Activated naive CD4-positive, alpha-beta T cell treated with anti-CD3 and anti-CD28 coated beads, Interleukin-2, amount 10 ng/mL, durations not matched to agents 7 days and 5 days (primary cell): Measurements from ENCODE around the gene GRK5.

ENCODE experiments used
- CTCF ChIA-PET: fragments of 350-600 bp; sonication (Branson Sonifier 250); formaldehyde crosslinking; loops from one replicate; lab custom pipeline; 2021; ENCODE audit warnings: antibody characterized with exemption; lab: Charles Lee
- DNase-seq: peaks from one replicate; pipeline ENCODE4 v3.0.0-alpha.2; 2020
- H3K27ac Mint-ChIP-seq: one replicate; pipeline ENCODE4 v1.8.0; 2021; ENCODE audit warnings: mild to moderate bottlenecking, moderate library complexity, mixed read lengths
- H3K27me3 Mint-ChIP-seq: one replicate; pipeline ENCODE4 v1.8.0; 2021; ENCODE audit warnings: mild to moderate bottlenecking, mixed read lengths
- H3K36me3 Mint-ChIP-seq: one replicate; pipeline ENCODE4 v1.8.0; 2021; ENCODE audit warnings: mixed read lengths
- H3K4me1 Mint-ChIP-seq: one replicate; pipeline ENCODE4 v1.8.0; 2021; ENCODE audit warnings: mixed read lengths
- H3K4me3 Mint-ChIP-seq: one replicate; pipeline ENCODE4 v1.8.0; 2021; ENCODE audit warnings: mild to moderate bottlenecking, moderate library complexity, mixed read lengths
- H3K9me3 Mint-ChIP-seq: one replicate; pipeline ENCODE4 v1.8.0; 2021; ENCODE audit warnings: mixed read lengths

Gene GRK5

GRCh38 chr10:119396709-119397071 is 189.3 kb downstream of the GRK5 start:
- no peak for DNase-seq
- Mint-ChIP-seq H3K4me1 (no peaks in the 10 kb centered on the region), H3K27ac (no peak overlapping the region), H3K36me3 (peaks cover 15% of the 10 kb centered on the region), H3K4me3 (no peak overlapping the region), H3K27me3 (no peaks in the 10 kb centered on the region), H3K9me3 (no peaks in the 10 kb centered on the region)
- CTCF ChIA-PET = interaction anchor here (2.0 kb wide), 1 partner anchor 198 kb away, joined by 5 read pairs; no protein-coding TSS in a partner anchor

DNA sequence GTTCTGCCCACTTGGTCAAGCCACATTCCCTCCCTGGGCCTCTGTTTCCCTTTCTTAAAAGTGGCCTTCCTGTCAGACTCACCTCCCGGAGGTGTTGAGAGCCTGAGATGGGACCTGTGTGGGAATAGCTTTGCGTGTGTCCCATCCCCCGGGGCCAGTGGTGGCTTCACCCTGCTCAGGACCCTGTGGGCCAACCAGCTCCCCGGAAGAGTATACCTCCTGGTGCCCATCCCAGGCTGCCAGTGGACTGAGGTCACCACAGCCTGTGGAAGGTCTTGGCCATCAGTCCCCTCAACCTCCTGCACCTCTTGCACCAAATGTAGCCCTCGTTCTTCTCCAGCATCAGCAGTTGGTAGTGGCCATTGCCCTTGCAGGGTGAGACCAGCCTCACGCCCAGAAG is 190.0 kb downstream of the GRK5 start:
- peaks cover 15% of the 10 kb centered on the region for H3K36me3 Mint-ChIP-seq
- H3K27me3 Mint-ChIP-seq = no peaks in the 10 kb centered on the region
- H3K27ac Mint-ChIP-seq = no peak overlapping the region
- CTCF ChIA-PET = no interaction called here
- no peaks in the 10 kb centered on the region for H3K9me3 Mint-ChIP-seq
- no peaks in the 10 kb centered on the region for H3K4me1 Mint-ChIP-seq
- DNase-seq = no peak
- H3K4me3 Mint-ChIP-seq = no peak overlapping the region

GRCh38 chr10:119398996-119399395 is 191.6 kb downstream of the GRK5 start:
- no peaks in the 10 kb centered on the region for H3K27me3 Mint-ChIP-seq

DNA sequence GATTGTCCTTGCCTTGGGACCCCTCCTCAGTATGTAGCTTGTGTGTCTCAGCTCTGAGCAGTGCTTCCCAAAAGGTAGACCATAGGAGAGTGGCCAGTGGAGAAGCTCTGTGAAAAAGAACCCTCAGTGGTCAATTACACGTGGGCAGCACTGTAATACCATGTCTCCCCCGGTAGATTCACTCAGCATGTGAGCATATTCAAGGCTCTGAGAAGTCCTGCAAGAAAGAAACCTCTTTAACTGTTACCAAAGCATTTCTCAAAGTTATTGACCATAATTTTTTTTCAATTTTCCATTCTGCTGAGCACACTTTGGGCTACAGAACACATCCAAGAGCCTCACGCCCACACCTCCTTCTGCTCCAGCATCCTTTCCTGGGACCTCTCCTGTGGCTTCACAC is 192.1 kb downstream of the GRK5 start:
- no peak for DNase-seq
- no peak overlapping the region for H3K27ac Mint-ChIP-seq
- no peak overlapping the region for H3K4me3 Mint-ChIP-seq
- H3K27me3 Mint-ChIP-seq = no peaks in the 10 kb centered on the region
- no peaks in the 10 kb centered on the region for H3K4me1 Mint-ChIP-seq
- CTCF ChIA-PET = interaction anchor here (1.0 to 3.4 kb wide), 2 partner anchors 194 to 200 kb away, joined by 3 to 14 read pairs; no protein-coding TSS in a partner anchor
- peaks cover 15% of the 10 kb centered on the region for H3K36me3 Mint-ChIP-seq
- no peaks in the 10 kb centered on the region for H3K9me3 Mint-ChIP-seq

More at GRCh38 chr10:119398996-119399395, 191.6 kb downstream of the GRK5 start:
- no peak overlapping the region for H3K4me3 Mint-ChIP-seq
- H3K36me3 Mint-ChIP-seq = peaks cover 15% of the 10 kb centered on the region
- DNase-seq = no peak
- no peak overlapping the region for H3K27ac Mint-ChIP-seq
- no peaks in the 10 kb centered on the region for H3K9me3 Mint-ChIP-seq
- CTCF ChIA-PET = interaction anchor here (1.0 to 3.4 kb wide), 2 partner anchors 194 to 200 kb away, joined by 3 to 14 read pairs; no protein-coding TSS in a partner anchor
- H3K4me1 Mint-ChIP-seq = no peaks in the 10 kb centered on the region

DNA sequence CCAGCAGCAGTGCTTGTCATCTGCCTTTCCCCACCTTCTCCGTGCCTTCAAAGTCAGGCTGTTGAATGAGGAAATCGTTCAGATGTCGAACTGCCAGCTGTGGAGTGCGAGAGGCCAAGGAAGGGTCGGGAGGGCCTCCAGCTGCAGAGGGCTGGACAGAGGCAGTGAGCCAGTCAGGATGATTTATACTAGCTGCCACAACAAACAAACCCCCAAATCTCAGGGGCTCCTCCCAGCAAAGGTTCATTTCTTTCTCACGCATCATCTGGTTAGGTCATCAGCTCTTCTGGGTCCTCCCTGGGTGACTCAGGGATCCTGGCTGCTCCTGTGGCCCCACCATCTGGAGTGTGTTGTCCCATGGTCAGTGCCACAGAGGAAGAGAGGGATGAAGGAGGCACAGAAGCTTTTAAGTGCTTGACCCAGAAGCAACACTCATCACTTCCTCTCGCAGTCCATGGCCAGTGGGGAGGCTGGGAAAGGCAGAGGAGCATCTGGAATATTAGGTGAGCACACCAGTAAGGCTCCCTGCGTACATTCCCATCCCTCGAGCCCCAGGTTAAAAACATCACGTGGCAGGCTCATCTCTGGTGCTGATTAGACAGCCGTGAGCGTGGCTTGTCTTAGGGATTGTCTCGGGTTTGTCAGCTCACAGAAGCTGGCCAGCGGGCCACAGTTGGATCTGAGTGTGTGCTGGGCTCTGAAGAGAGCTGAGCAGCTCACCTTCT is 194.5 kb downstream of the GRK5 start:
- CTCF ChIA-PET = interaction anchor here (1.0 to 3.4 kb wide), 3 partner anchors 43 to 203 kb away, joined by 3 to 14 read pairs (median 3); no protein-coding TSS in a partner anchor
- no peaks in the 10 kb centered on the region for H3K9me3 Mint-ChIP-seq
- no peaks in the 10 kb centered on the region for H3K27me3 Mint-ChIP-seq
- no peak for DNase-seq
- no peak overlapping the region for H3K27ac Mint-ChIP-seq
- no peak overlapping the region for H3K4me3 Mint-ChIP-seq
- H3K36me3 Mint-ChIP-seq = peaks cover 13% of the 10 kb centered on the region
- no peaks in the 10 kb centered on the region for H3K4me1 Mint-ChIP-seq

DNA sequence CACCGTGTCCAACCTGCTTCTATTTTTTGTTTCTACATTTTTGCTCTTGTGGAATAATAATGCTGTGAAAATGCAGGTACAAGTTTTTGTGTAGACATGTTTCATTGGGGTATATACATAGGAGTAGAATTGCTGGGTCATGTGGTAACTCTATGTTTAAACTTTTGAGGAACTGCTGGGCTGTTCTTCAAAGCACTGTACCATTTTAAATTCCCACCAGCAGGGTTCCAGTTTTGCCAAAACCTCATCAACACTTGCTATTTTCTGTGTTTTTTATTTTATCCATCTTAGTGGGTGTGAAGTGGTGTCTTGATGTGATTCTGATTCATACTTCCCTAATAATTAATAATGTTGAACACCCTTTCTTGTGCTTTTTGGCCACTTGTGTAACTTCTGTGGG is 196.6 kb downstream of the GRK5 start:
- CTCF ChIA-PET = no interaction called here
- Mint-ChIP-seq H3K4me1 (peaks cover 3% of the 10 kb centered on the region), H3K27ac (no peak overlapping the region), H3K4me3 (no peak overlapping the region), H3K36me3 (peaks cover 8% of the 10 kb centered on the region), H3K9me3 (no peaks in the 10 kb centered on the region), H3K27me3 (no peaks in the 10 kb centered on the region)
- DNase-seq = no peak

GRCh38 chr10:119404719-119405519 is 197.5 kb downstream of the GRK5 start:
- Mint-ChIP-seq H3K9me3 (no peaks in the 10 kb centered on the region), H3K36me3 (peaks cover 2% of the 10 kb centered on the region), H3K27ac (no peak overlapping the region), H3K4me3 (no peak overlapping the region), H3K27me3 (no peaks in the 10 kb centered on the region), H3K4me1 (peaks cover 5% of the 10 kb centered on the region)
- CTCF ChIA-PET = no interaction called here
- no peak for DNase-seq

DNA sequence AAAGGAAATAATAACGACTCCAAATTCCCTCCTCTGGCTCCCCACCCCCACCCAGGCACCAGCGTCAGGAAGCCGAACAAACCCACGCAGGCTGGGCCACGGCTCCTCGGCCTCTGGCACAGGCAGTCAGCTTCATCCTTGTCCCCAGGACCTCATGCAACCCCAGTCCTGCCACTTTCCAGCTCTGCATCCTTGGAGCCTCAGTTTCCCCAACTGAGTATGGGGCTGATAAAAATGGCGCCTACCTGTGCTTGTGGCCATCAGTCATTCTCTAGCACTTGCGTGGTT is 198.1 kb downstream of the GRK5 start:
- CTCF ChIA-PET = no interaction called here
- H3K36me3 Mint-ChIP-seq = peaks cover 2% of the 10 kb centered on the region
- no peak overlapping the region for H3K4me3 Mint-ChIP-seq
- H3K27ac Mint-ChIP-seq = no peak overlapping the region
- peaks cover 5% of the 10 kb centered on the region for H3K4me1 Mint-ChIP-seq
- H3K27me3 Mint-ChIP-seq = no peaks in the 10 kb centered on the region
- DNase-seq = no peak
- H3K9me3 Mint-ChIP-seq = no peaks in the 10 kb centered on the region

GRCh38 chr10:119406137-119406536 is 198.8 kb downstream of the GRK5 start:
- CTCF ChIA-PET = no interaction called here
- Mint-ChIP-seq H3K9me3 (no peaks in the 10 kb centered on the region), H3K27ac (no peak overlapping the region), H3K27me3 (no peaks in the 10 kb centered on the region), H3K4me1 (peaks cover 5% of the 10 kb centered on the region), H3K36me3 (peaks cover 3% of the 10 kb centered on the region), H3K4me3 (no peak overlapping the region)
- DNase-seq = no peak

DNA sequence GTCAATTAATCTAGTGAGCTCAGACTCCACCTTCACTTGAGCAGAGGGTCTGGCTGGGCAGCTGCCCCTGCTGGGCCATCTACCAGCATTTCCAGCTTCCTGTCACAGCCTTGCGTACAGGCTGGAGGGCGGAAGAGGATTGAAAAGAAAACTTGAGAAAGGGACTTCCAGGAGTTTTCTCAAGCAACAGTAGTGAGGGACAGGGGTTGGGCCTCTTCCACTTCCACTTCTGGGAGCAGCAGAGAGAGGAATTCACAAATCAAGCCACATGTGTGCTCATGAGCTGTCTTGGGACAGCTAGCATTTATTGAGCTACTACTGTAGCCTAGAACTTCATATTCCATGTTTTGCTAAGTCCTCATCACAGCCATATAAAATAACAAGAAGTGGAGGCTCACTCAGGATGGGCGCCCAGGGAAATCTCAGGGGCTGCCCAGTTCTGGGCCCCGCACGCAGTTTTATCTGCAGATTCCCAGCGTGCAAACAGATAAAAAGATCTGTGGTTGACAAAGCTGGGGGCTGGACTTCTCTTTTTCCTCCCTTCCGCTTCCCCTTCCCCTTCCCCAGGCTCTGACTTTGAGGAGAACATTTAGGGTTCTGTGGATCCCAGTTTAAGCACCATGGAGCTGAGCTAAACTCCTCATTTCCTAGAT is 199.4 kb downstream of the GRK5 start:
- Mint-ChIP-seq H3K4me3 (no peak overlapping the region), H3K9me3 (no peaks in the 10 kb centered on the region), H3K4me1 (peaks cover 5% of the 10 kb centered on the region), H3K36me3 (peaks cover 5% of the 10 kb centered on the region), H3K27ac (no peak overlapping the region), H3K27me3 (no peaks in the 10 kb centered on the region)
- CTCF ChIA-PET = interaction anchor here (0.7 to 1.0 kb wide), 2 partner anchors 11 to 207 kb away, joined by 3 read pairs; no protein-coding TSS in a partner anchor
- no peak for DNase-seq

- Mint-ChIP-seq H3K27me3 (no peaks in the 10 kb centered on the region), H3K4me1 (peaks cover 5% of the 10 kb centered on the region), H3K4me3 (no peak overlapping the region), H3K27ac (no peak overlapping the region), H3K36me3 (peaks cover 5% of the 10 kb centered on the region), H3K9me3 (no peaks in the 10 kb centered on the region)
- CTCF ChIA-PET = interaction anchor here (0.7 to 1.3 kb wide), 3 partner anchors 12 to 208 kb away, joined by 3 read pairs; no protein-coding TSS in a partner anchor
- DNase-seq = no peak
These were observed 199.9 kb downstream of the GRK5 start for GRCh38 chr10:119407254-119407777.

DNA sequence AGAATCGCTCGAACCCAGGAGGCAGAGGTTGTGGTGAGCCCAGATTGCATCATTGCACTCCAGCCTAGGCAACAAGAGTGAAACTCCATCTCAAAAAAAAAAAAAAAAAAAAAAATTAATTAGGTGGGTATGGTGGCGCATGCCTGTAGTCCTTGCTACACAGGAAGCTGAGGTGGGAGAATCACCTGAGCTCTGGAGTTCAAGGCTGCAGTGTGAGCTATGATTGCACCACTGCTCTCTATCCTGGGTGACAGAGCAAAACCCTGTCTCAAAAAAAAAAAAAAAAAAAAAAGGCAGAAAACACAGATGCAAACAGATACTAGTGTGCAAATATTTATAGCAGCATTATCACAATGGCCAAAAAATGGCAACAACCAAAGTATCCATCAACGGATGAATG is 200.7 kb downstream of the GRK5 start:
- CTCF ChIA-PET = interaction anchor here (1.3 kb wide), 1 partner anchor 209 kb away, joined by 3 read pairs; no protein-coding TSS in a partner anchor
- Mint-ChIP-seq H3K4me1 (peaks cover 5% of the 10 kb centered on the region), H3K9me3 (no peaks in the 10 kb centered on the region), H3K27ac (no peak overlapping the region), H3K36me3 (peaks cover 5% of the 10 kb centered on the region), H3K4me3 (no peak overlapping the region), H3K27me3 (no peaks in the 10 kb centered on the region)
- no peak for DNase-seq

GRCh38 chr10:119408969-119409371 is 201.6 kb downstream of the GRK5 start:
- Mint-ChIP-seq H3K36me3 (peaks cover 5% of the 10 kb centered on the region), H3K4me1 (peaks cover 5% of the 10 kb centered on the region), H3K27me3 (no peaks in the 10 kb centered on the region), H3K9me3 (no peaks in the 10 kb centered on the region), H3K4me3 (no peak overlapping the region), H3K27ac (no peak overlapping the region)
- DNase-seq = no peak
- CTCF ChIA-PET = no interaction called here

DNA sequence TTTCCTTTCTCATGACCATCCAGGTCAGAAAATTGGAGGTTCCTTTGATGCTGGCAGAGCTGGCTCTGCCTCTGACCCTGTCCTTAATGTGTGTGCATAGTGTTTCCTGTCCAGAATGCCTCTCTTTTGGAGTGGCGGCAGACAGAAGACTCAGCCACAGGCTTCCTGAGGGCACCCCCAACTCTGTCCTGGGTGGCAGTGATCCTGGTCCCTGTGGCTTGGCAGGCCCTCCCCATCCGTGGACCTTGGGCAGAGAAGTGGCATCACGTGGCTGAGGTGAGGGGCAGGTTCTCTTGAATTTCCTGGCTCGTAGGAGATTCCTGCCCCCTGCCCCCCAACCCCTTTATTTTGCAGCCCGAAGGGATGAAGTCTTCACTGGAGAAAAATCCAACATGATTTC is 202.0 kb downstream of the GRK5 start:
- Mint-ChIP-seq H3K27ac (no peak overlapping the region), H3K36me3 (peaks cover 5% of the 10 kb centered on the region), H3K4me3 (no peak overlapping the region), H3K27me3 (no peaks in the 10 kb centered on the region), H3K9me3 (no peaks in the 10 kb centered on the region), H3K4me1 (peaks cover 5% of the 10 kb centered on the region)
- no peak for DNase-seq
- CTCF ChIA-PET = interaction anchor here (1.1 kb wide), 1 partner anchor 210 kb away, joined by 3 read pairs; no protein-coding TSS in a partner anchor
